ENCODE results near the gene CAMTA1.
"Not testable (repeated sequence)": the region's sequence is repeated elsewhere in the genome, so short reads cannot be mapped to it uniquely, and the experiment has no call there.

The CAMTA1 gene

GRCh38 chr1:7330726-7331125 lies 545.5 kb downstream of the CAMTA1 start:
- not testable (repeated sequence) for H3K9ac ChIP-seq (ENCODE audit: low read length); H3K27me3 ChIP-seq (ENCODE audit: control insufficient read depth, insufficient read depth, low read length); H3K9me3 ChIP-seq (ENCODE audit: control insufficient read depth, insufficient read depth, low read depth, low read length); H3K36me3 ChIP-seq (ENCODE audit: control insufficient read depth, insufficient read depth, low read length); H3K4me1 ChIP-seq (ENCODE audit: control insufficient read depth, insufficient read depth, low read length); H3K4me3 ChIP-seq (ENCODE audit: low read depth, low read length); H3K27ac ChIP-seq (ENCODE audit: low read depth, low read length)

DNA sequence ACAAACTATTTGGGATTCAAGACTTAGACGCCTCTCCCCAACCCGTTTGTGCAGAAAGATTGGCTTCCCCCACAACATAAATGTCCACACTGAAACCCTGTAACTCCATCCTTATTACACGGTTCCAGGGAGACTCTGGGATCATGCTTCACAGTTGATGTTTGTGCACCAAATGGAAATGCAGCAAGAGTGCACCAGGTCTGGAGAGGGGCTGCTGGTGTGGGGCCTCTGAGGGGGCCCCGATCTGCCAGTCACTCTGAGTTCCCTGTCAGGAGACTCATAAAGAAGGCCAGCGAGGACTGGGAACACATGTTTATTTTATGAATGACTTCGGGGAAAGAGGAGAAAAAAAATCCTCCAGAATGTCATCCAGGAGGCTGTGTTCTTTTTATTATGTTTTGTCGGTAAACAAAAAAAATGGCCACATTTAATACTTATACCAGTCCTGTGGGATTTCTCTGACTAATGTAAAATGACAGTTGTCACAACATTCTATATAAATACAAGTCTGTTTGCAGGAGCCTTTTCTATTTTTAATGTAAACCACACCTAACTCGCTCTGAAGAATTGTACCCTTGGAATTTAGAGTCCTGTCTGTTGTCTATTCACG lies 546.8 kb downstream of the CAMTA1 start:
- Histone ChIP-seq H3K4me3 (ENCODE audit: low read depth, low read length) (no peak overlapping the region), H3K4me1 (ENCODE audit: control insufficient read depth, insufficient read depth, low read length) (peaks cover 9% of the 10 kb centered on the region; the same call in 1 of the 2 replicates), H3K27ac (ENCODE audit: low read depth, low read length) (no peak overlapping the region), H3K9me3 (ENCODE audit: control insufficient read depth, insufficient read depth, low read depth, low read length) (peaks cover 7% of the 10 kb centered on the region), H3K27me3 (ENCODE audit: control insufficient read depth, insufficient read depth, low read length) (no peaks in the 10 kb centered on the region), H3K9ac (ENCODE audit: low read length) (no peak overlapping the region), H3K36me3 (ENCODE audit: control insufficient read depth, insufficient read depth, low read length) (no peaks in the 10 kb centered on the region)

- no peaks in the 10 kb centered on the region for H3K27me3 ChIP-seq (ENCODE audit: control insufficient read depth, insufficient read depth, low read length)
- H3K36me3 ChIP-seq (ENCODE audit: control insufficient read depth, insufficient read depth, low read length): no peaks in the 10 kb centered on the region
- H3K4me3 ChIP-seq (ENCODE audit: low read depth, low read length): no peak overlapping the region
- H3K9me3 ChIP-seq (ENCODE audit: control insufficient read depth, insufficient read depth, low read depth, low read length): 0 out of 2 replicates have a peak, but pooled peaks cover 2% of the 10 kb centered on the region
- H3K4me1 ChIP-seq (ENCODE audit: control insufficient read depth, insufficient read depth, low read length): peaks cover 9% of the 10 kb centered on the region; the same call in 1 of the 2 replicates
- no peak overlapping the region for H3K9ac ChIP-seq (ENCODE audit: low read length)
- no peak overlapping the region for H3K27ac ChIP-seq (ENCODE audit: low read depth, low read length)
Observed at GRCh38 chr1:7333094-7333493, 547.8 kb downstream of the CAMTA1 start.

DNA sequence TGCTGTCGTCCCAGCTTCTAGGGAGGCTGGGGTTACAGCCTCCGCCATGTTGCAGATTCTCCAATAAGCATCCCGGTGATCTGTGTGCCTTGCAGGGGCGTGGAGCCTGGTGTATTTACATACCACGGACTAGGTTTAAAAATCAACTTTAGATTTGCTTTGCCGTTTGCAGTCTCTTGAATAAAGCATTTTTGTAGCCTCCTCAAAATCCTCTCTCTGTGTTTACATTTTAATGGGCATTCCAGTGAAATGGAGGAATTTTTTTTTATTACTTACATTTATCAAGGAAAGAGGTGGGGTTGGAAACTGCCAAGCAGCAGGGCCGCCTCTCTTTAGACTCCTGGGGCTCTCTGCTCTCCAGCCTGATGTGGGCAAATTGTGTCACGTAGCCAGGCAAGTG lies 548.4 kb downstream of the CAMTA1 start:
- Histone ChIP-seq H3K27ac (ENCODE audit: low read depth, low read length) (no peak overlapping the region), H3K27me3 (ENCODE audit: control insufficient read depth, insufficient read depth, low read length) (no peaks in the 10 kb centered on the region), H3K4me3 (ENCODE audit: low read depth, low read length) (no peak overlapping the region), H3K4me1 (ENCODE audit: control insufficient read depth, insufficient read depth, low read length) (peaks cover 9% of the 10 kb centered on the region; the same call in 1 of the 2 replicates), H3K36me3 (ENCODE audit: control insufficient read depth, insufficient read depth, low read length) (no peaks in the 10 kb centered on the region), H3K9me3 (ENCODE audit: control insufficient read depth, insufficient read depth, low read depth, low read length) (0 out of 2 replicates have a peak, but pooled peaks cover 2% of the 10 kb centered on the region), H3K9ac (ENCODE audit: low read length) (no peak overlapping the region)

DNA sequence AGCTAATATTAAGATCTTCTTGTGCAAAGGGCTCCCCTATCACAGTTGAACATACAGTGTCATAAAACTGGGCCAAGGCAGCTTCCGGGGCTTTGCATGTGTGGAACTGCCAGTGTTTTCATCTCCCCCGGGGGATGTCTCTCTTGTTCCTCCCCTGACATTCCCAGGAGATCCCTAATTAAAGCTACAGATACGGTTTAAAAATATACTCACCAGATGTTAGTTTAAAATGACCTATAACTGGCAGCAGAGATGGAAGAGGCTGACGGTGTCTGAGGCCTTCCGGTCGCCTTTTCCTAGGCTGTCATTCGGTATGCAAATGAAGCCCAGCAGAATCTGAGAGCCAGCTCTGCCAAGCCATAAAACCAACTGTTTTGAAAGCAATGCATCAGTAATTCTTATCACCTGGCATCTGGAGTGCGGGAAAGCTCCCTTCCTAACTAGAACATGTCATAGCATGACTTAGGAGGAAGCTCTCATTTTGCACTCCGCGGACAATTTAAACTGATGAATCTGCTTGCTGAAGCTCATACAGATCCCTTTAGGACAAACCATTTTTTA lies 549.3 kb downstream of the CAMTA1 start:
- peaks cover 9% of the 10 kb centered on the region; the same call in 1 of the 2 replicates for H3K4me1 ChIP-seq (ENCODE audit: control insufficient read depth, insufficient read depth, low read length)
- no peak overlapping the region for H3K27ac ChIP-seq (ENCODE audit: low read depth, low read length)
- no peaks in the 10 kb centered on the region for H3K36me3 ChIP-seq (ENCODE audit: control insufficient read depth, insufficient read depth, low read length)
- H3K4me3 ChIP-seq (ENCODE audit: low read depth, low read length): no peak overlapping the region
- H3K9me3 ChIP-seq (ENCODE audit: control insufficient read depth, insufficient read depth, low read depth, low read length): 0 out of 2 replicates have a peak, but pooled peaks cover 2% of the 10 kb centered on the region
- no peak overlapping the region for H3K9ac ChIP-seq (ENCODE audit: low read length)
- no peaks in the 10 kb centered on the region for H3K27me3 ChIP-seq (ENCODE audit: control insufficient read depth, insufficient read depth, low read length)

- no peak overlapping the region for H3K4me3 ChIP-seq (ENCODE audit: low read depth, low read length)
- no peak overlapping the region for H3K9ac ChIP-seq (ENCODE audit: low read length)
- H3K27me3 ChIP-seq (ENCODE audit: control insufficient read depth, insufficient read depth, low read length): no peaks in the 10 kb centered on the region
- H3K36me3 ChIP-seq (ENCODE audit: control insufficient read depth, insufficient read depth, low read length): no peaks in the 10 kb centered on the region
- peaks cover 9% of the 10 kb centered on the region; the same call in 1 of the 2 replicates for H3K4me1 ChIP-seq (ENCODE audit: control insufficient read depth, insufficient read depth, low read length)
- 0 out of 2 replicates have a peak, but pooled peaks cover 2% of the 10 kb centered on the region for H3K9me3 ChIP-seq (ENCODE audit: control insufficient read depth, insufficient read depth, low read depth, low read length)
- no peak overlapping the region for H3K27ac ChIP-seq (ENCODE audit: low read depth, low read length)
Observed at GRCh38 chr1:7335224-7335879, 550.1 kb downstream of the CAMTA1 start.

- H3K27me3 ChIP-seq (ENCODE audit: control insufficient read depth, insufficient read depth, low read length): no peaks in the 10 kb centered on the region
- H3K36me3 ChIP-seq (ENCODE audit: control insufficient read depth, insufficient read depth, low read length): no peaks in the 10 kb centered on the region
- H3K9me3 ChIP-seq (ENCODE audit: control insufficient read depth, insufficient read depth, low read depth, low read length): 0 out of 2 replicates have a peak, but pooled peaks cover 2% of the 10 kb centered on the region
- no peak overlapping the region for H3K4me3 ChIP-seq (ENCODE audit: low read depth, low read length)
- H3K27ac ChIP-seq (ENCODE audit: low read depth, low read length): no peak overlapping the region
- peaks cover 9% of the 10 kb centered on the region; the same call in 1 of the 2 replicates for H3K4me1 ChIP-seq (ENCODE audit: control insufficient read depth, insufficient read depth, low read length)
- no peak overlapping the region for H3K9ac ChIP-seq (ENCODE audit: low read length)
Observed at GRCh38 chr1:7338439-7338838, 553.2 kb downstream of the CAMTA1 start.

GRCh38 chr1:7339014-7339413 lies 553.8 kb downstream of the CAMTA1 start:
- H3K9me3 ChIP-seq (ENCODE audit: control insufficient read depth, insufficient read depth, low read depth, low read length): 0 out of 2 replicates have a peak, but pooled peaks cover 2% of the 10 kb centered on the region
- H3K27me3 ChIP-seq (ENCODE audit: control insufficient read depth, insufficient read depth, low read length): no peaks in the 10 kb centered on the region
- H3K4me1 ChIP-seq (ENCODE audit: control insufficient read depth, insufficient read depth, low read length): peaks cover 8% of the 10 kb centered on the region; the same call in 1 of the 2 replicates
- no peak overlapping the region for H3K4me3 ChIP-seq (ENCODE audit: low read depth, low read length)
- H3K9ac ChIP-seq (ENCODE audit: low read length): no peak overlapping the region
- no peak overlapping the region for H3K27ac ChIP-seq (ENCODE audit: low read depth, low read length)
- H3K36me3 ChIP-seq (ENCODE audit: control insufficient read depth, insufficient read depth, low read length): no peaks in the 10 kb centered on the region

GRCh38 chr1:7339953-7340352 lies 554.7 kb downstream of the CAMTA1 start:
- Histone ChIP-seq H3K4me1 (ENCODE audit: control insufficient read depth, insufficient read depth, low read length) (no peaks in the 10 kb centered on the region), H3K9me3 (ENCODE audit: control insufficient read depth, insufficient read depth, low read depth, low read length) (0 out of 2 replicates have a peak, but pooled peaks cover 2% of the 10 kb centered on the region), H3K27ac (ENCODE audit: low read depth, low read length) (no peak overlapping the region), H3K4me3 (ENCODE audit: low read depth, low read length) (no peak overlapping the region), H3K9ac (ENCODE audit: low read length) (no peak overlapping the region), H3K36me3 (ENCODE audit: control insufficient read depth, insufficient read depth, low read length) (no peaks in the 10 kb centered on the region), H3K27me3 (ENCODE audit: control insufficient read depth, insufficient read depth, low read length) (no peaks in the 10 kb centered on the region)

GRCh38 chr1:7341145-7341905 lies 556.1 kb downstream of the CAMTA1 start:
- Histone ChIP-seq H3K4me3 (ENCODE audit: low read depth, low read length) (no peak overlapping the region), H3K36me3 (ENCODE audit: control insufficient read depth, insufficient read depth, low read length) (no peaks in the 10 kb centered on the region), H3K27ac (ENCODE audit: low read depth, low read length) (no peak overlapping the region), H3K9ac (ENCODE audit: low read length) (no peak overlapping the region), H3K9me3 (ENCODE audit: control insufficient read depth, insufficient read depth, low read depth, low read length) (0 out of 2 replicates have a peak, but pooled peaks cover 2% of the 10 kb centered on the region), H3K27me3 (ENCODE audit: control insufficient read depth, insufficient read depth, low read length) (no peaks in the 10 kb centered on the region), H3K4me1 (ENCODE audit: control insufficient read depth, insufficient read depth, low read length) (no peaks in the 10 kb centered on the region)
